Mesenchymal stem cell (in vitro differentiated cells and primary cell): Measurements from ENCODE around the gene U2AF2. TPM values are rescaled to one million over a fixed set of nuclear protein-coding genes. Genes with fewer than 3 reads are reported as not detected.

Experiments
- DNase-seq: peaks from one replicate; pipeline ENCODE4 v3.0.0-alpha.2; 2013
- H2AFZ ChIP-seq: one replicate; pipeline ENCODE4 v1.6.1; 2013; ENCODE audit warnings: low read depth, mild to moderate bottlenecking, control low read depth, inconsistent platforms, low read length, moderate library complexity
- H2AK5ac ChIP-seq: 2 replicates; pipeline ENCODE4 v1.6.1; 2013; ENCODE audit warnings: low read length, moderate library complexity, mild to moderate bottlenecking, inconsistent platforms; ENCODE audit not compliant: severe bottlenecking
- H2BK120ac ChIP-seq: one replicate; pipeline ENCODE4 v1.6.1; 2013; ENCODE audit warnings: low read depth, mild to moderate bottlenecking, inconsistent platforms, low read length, moderate library complexity
- H2BK12ac ChIP-seq, 2 experiments: one replicate each; pipeline ENCODE4 v1.6.1; 2013; ENCODE audit warnings: inconsistent platforms in 2 of 2, low read length in 2 of 2, mild to moderate bottlenecking in 2 of 2, moderate library complexity in 2 of 2, control low read depth in 1 of 2
- H2BK15ac ChIP-seq: one replicate; pipeline ENCODE4 v1.6.1; 2013; ENCODE audit warnings: mild to moderate bottlenecking, low read depth, inconsistent platforms; ENCODE audit not compliant: poor library complexity, severe bottlenecking
- H2BK5ac ChIP-seq: 2 replicates; pipeline ENCODE4 v1.6.1; 2013; ENCODE audit warnings: low read depth, mild to moderate bottlenecking, low read length, control low read depth, inconsistent platforms; ENCODE audit not compliant: poor library complexity, severe bottlenecking
- H3K14ac ChIP-seq, 2 experiments: one replicate each; pipeline ENCODE4 v1.6.1; 2013; ENCODE audit warnings: inconsistent platforms in 2 of 2, low read length in 2 of 2, control low read depth in 1 of 2, mild to moderate bottlenecking in 1 of 2, moderate library complexity in 1 of 2
- H3K18ac ChIP-seq, 2 experiments: one replicate each; pipeline ENCODE4 v1.6.1; 2013; ENCODE audit warnings: inconsistent platforms in 2 of 2, low read length in 2 of 2, control low read depth in 1 of 2, low read depth in 1 of 2, mild to moderate bottlenecking in 1 of 2
- H3K23ac ChIP-seq, 2 experiments: one replicate each; pipeline ENCODE4 v1.6.1; 2013; ENCODE audit warnings: inconsistent platforms in 2 of 2, low read length in 2 of 2, mild to moderate bottlenecking in 2 of 2, moderate library complexity in 2 of 2, control low read depth in 1 of 2
- H3K27ac ChIP-seq: 2 replicates; pipeline ENCODE4 v1.5.1; 2013; ENCODE audit warnings: mild to moderate bottlenecking, moderate library complexity, low read length, control low read depth, inconsistent platforms; ENCODE audit not compliant: poor library complexity, severe bottlenecking
- H3K27me3 ChIP-seq, 2 experiments: 2 replicates each; pipeline versions ENCODE4 v1.6.1 to v1.7.0; 2013; ENCODE audit warnings: low read length in 2 of 2, mild to moderate bottlenecking in 2 of 2, moderate library complexity in 2 of 2, control low read depth in 1 of 2, inconsistent platforms in 1 of 2; ENCODE audit not compliant: control insufficient read depth in 1 of 2, insufficient read depth in 1 of 2
- H3K36me3 ChIP-seq, 2 experiments: 2 replicates each; pipeline versions ENCODE4 v1.6.1 to v1.7.0; 2013; ENCODE audit warnings: low read length in 2 of 2, control low read depth in 1 of 2, inconsistent platforms in 1 of 2, low read depth in 1 of 2, mild to moderate bottlenecking in 1 of 2; ENCODE audit not compliant: insufficient read depth in 2 of 2, control insufficient read depth in 1 of 2
- H3K4ac ChIP-seq, 2 experiments: one replicate each; pipeline ENCODE4 v1.6.1; 2013; ENCODE audit warnings: inconsistent platforms in 2 of 2, low read length in 2 of 2, mild to moderate bottlenecking in 2 of 2, moderate library complexity in 2 of 2, control low read depth in 1 of 2, low read depth in 1 of 2
- H3K4me1 ChIP-seq: 2 replicates; pipeline ENCODE4 v1.6.1; 2013; ENCODE audit warnings: low read depth, low read length, control low read depth; ENCODE audit not compliant: control insufficient read depth, insufficient read depth
- H3K4me2 ChIP-seq: 2 replicates; pipeline ENCODE4 v1.6.1; 2013; ENCODE audit warnings: low read length, mild to moderate bottlenecking, inconsistent platforms; ENCODE audit not compliant: poor library complexity, severe bottlenecking
- H3K4me3 ChIP-seq, 2 experiments: 2 replicates each; pipeline versions ENCODE4 v1.5.1 to v1.7.0; 2013; ENCODE audit warnings: low read length in 2 of 2, mild to moderate bottlenecking in 2 of 2, control low read depth in 1 of 2, low read depth in 1 of 2; ENCODE audit not compliant: insufficient read depth in 1 of 2
- H3K79me1 ChIP-seq: replicated peaks from 2 replicates; pipeline ENCODE4 v1.6.1; 2013; ENCODE audit warnings: mild to moderate bottlenecking, control low read depth, low read length, inconsistent platforms; ENCODE audit not compliant: poor library complexity, severe bottlenecking
- H3K9ac ChIP-seq: 2 replicates; pipeline ENCODE4 v1.7.0; 2013; ENCODE audit warnings: mild to moderate bottlenecking, low read length, moderate library complexity
- H3K9me3 ChIP-seq: 2 replicates; pipeline ENCODE4 v1.7.0; 2013; ENCODE audit warnings: mild to moderate bottlenecking, low read length; ENCODE audit not compliant: control insufficient read depth
- H4K8ac ChIP-seq: one replicate; pipeline ENCODE4 v1.6.1; 2013; ENCODE audit warnings: inconsistent platforms, mild to moderate bottlenecking, low read length, moderate library complexity
- H4K91ac ChIP-seq: one replicate; pipeline ENCODE4 v1.6.1; 2013; ENCODE audit warnings: mild to moderate bottlenecking, low read length, inconsistent platforms
- WGBS: methylation state at CpG from one replicate; pipeline ENCODE4 v1.1.7; 2013; ENCODE audit warnings: mixed read lengths; 5-methylcytosine and 5-hydroxymethylcytosine counted together
- small RNA-seq: library from polyadenylated mRNA; stranded (forward); fragments of <200 nt; extraction: miRNeasy Mini kit (QIAGEN cat#:217004); gene quantifications from one replicate; pipeline ENCODE3, GENCODE V24; 2013; ENCODE audit warnings: low read depth

Gene U2AF2

GRCh38 chr19:55720801-55721200, 66.0 kb downstream of the U2AF2 start:
- H3K9ac ChIP-seq = no peak overlapping the region
- H3K18ac ChIP-seq = no peak overlapping the region
- H2AFZ ChIP-seq = no peak overlapping the region
- no peak for DNase-seq
- H2BK12ac ChIP-seq = no peak overlapping the region
- H2BK15ac ChIP-seq = no peak overlapping the region
- H3K27ac ChIP-seq = no peak overlapping the region
- H3K9me3 ChIP-seq = peaks cover 17% of the 10 kb centered on the region
- WGBS = 39% methylated on average over 2 of the region's 3 CpGs
- H2BK120ac ChIP-seq = no peak overlapping the region
- no peaks in the 10 kb centered on the region for H3K79me1 ChIP-seq
- no peaks in the 10 kb centered on the region for H3K27me3 ChIP-seq
- no peak overlapping the region for H3K4ac ChIP-seq
- H3K14ac ChIP-seq = no peak overlapping the region
- H3K4me1 ChIP-seq = no peaks in the 10 kb centered on the region
- no peak overlapping the region for H2AK5ac ChIP-seq
- no peak overlapping the region for H4K8ac ChIP-seq
- H3K4me2 ChIP-seq = no peak overlapping the region
- H2BK5ac ChIP-seq = no peak overlapping the region
- H3K23ac ChIP-seq = no peak overlapping the region
- no peak overlapping the region for H3K4me3 ChIP-seq
- no peak overlapping the region for H4K91ac ChIP-seq
- no peaks in the 10 kb centered on the region for H3K36me3 ChIP-seq

GRCh38 chr19:55723491-55723890, 68.7 kb downstream of the U2AF2 start:
- no peak for DNase-seq
- no peak overlapping the region for H2BK120ac ChIP-seq
- no peak overlapping the region for H2AFZ ChIP-seq
- no peaks in the 10 kb centered on the region for H3K36me3 ChIP-seq
- H4K8ac ChIP-seq = no peak overlapping the region
- no peak overlapping the region for H3K4ac ChIP-seq
- H3K4me1 ChIP-seq = no peaks in the 10 kb centered on the region
- H3K9ac ChIP-seq = no peak overlapping the region
- no peak overlapping the region for H2AK5ac ChIP-seq
- H3K27ac ChIP-seq = no peak overlapping the region
- H3K23ac ChIP-seq = no peak overlapping the region
- no peak overlapping the region for H4K91ac ChIP-seq
- H2BK5ac ChIP-seq = no peak overlapping the region
- H3K79me1 ChIP-seq = no peaks in the 10 kb centered on the region
- no peak overlapping the region for H3K18ac ChIP-seq
- H3K9me3 ChIP-seq = peaks cover 15% of the 10 kb centered on the region
- no peaks in the 10 kb centered on the region for H3K27me3 ChIP-seq
- H3K14ac ChIP-seq = no peak overlapping the region
- no peak overlapping the region for H2BK12ac ChIP-seq
- no peak overlapping the region for H2BK15ac ChIP-seq
- no peak overlapping the region for H3K4me3 ChIP-seq
- H3K4me2 ChIP-seq = no peak overlapping the region
- 88% methylated on average over 5 of the region's 8 CpGs for WGBS

Small RNA genes lying within 50 kb of the gene (small RNA-seq; reads per million reads assigned to genes)
- gene AC010525.2 = not detected
